Measurements from ENCODE around the gene KDM5A.
"Not testable (repeated sequence)": the region's sequence is repeated elsewhere in the genome, so short reads cannot be mapped to it uniquely, and the experiment has no call there.

KDM5A gene

DNA sequence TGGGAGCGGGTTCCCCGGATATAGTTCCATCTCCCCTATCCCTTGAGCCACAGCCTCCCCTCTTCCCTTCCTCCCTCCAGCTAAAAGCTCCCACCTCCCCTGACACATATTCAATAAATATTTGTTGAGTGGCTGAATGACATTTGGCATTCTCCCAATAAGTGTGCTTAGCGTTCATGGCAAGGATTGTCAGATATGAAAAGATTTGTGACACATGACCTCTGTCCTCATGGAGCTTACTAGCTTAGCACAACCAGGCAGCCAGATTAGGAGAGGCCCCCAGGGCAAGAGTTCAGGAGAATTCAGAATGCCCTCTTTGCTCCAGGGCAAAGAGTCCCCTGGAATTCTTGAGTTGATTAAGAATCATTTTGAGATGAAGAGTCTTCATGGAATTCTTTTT, 152.7 kb downstream of the KDM5A start:
- no peak overlapping the region for H3K27ac ChIP-seq (ENCODE audit: low read depth, low read length)
- no peaks in the 10 kb centered on the region for H3K27me3 ChIP-seq (ENCODE audit: control insufficient read depth in 1 of 2, insufficient read depth in 2 of 2, low read length in 2 of 2)
- H3K9me3 ChIP-seq (ENCODE audit: low read length) = no peaks in the 10 kb centered on the region
- no peaks in the 10 kb centered on the region for H3K36me3 ChIP-seq (ENCODE audit: insufficient read depth, low read length)
- no peak overlapping the region for H3K9ac ChIP-seq (ENCODE audit: low read length)
- H3K4me1 ChIP-seq (ENCODE audit: insufficient read depth, low read length) = no peaks in the 10 kb centered on the region
- H3K4me3 ChIP-seq (ENCODE audit: low read depth in 1 of 2, low read length in 2 of 2) = no peak overlapping the region

DNA sequence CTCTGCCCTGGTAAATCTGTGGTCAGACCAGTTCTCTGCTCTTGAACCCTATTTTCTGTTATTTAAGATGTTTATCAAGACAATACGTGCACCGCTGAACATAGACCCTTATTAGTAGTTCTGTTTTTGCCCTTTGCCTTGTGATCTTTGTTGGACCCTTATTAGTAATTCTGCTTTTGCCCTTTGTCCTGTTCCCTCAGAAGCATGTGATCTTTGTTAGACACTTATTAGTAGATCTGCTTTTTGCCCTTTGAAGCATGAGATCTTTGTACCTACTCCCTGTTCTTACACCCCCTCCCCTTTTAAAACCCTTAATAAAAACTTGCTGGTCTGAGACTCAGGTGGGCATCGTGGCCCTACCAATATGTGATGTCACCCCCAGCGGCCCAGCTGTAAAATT, 153.2 kb downstream of the KDM5A start:
- not testable (repeated sequence) for H3K27me3 ChIP-seq (ENCODE audit: control insufficient read depth in 1 of 2, insufficient read depth in 2 of 2, low read length in 2 of 2); H3K9me3 ChIP-seq (ENCODE audit: low read length); H3K4me3 ChIP-seq (ENCODE audit: low read depth in 1 of 2, low read length in 2 of 2); H3K36me3 ChIP-seq (ENCODE audit: insufficient read depth, low read length); H3K27ac ChIP-seq (ENCODE audit: low read depth, low read length); H3K9ac ChIP-seq (ENCODE audit: low read length); H3K4me1 ChIP-seq (ENCODE audit: insufficient read depth, low read length)

DNA sequence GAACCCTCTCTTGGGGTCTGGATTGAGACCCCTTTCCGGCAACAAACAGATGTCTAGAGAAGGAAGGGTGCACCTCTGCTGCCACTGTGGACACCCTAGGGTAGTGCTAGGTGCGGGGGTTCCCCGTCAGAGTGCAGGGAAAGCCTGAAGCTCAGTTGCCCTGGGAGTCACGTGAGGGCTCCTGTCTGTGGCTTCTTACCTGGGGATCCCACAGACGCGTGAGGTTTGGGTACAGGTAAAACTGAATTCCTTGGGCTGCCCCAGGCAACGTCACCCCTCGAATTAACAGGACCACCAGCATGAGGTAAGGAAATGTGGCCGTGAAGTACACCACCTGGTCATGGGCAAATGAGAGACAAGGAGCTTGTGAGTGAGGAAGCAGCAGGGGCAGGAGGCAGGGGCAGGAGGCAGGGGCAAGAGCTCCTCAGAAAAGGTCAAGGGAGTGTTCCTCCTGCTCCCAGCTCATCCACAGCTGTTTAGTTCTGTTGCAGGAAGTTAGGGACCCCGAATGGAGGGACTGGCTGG, 154.2 kb downstream of the KDM5A start:
- Histone ChIP-seq H3K27me3 (ENCODE audit: control insufficient read depth in 1 of 2, insufficient read depth in 2 of 2, low read length in 2 of 2) (no peaks in the 10 kb centered on the region), H3K27ac (ENCODE audit: low read depth, low read length) (no peak overlapping the region), H3K9me3 (ENCODE audit: low read length) (no peaks in the 10 kb centered on the region), H3K4me3 (ENCODE audit: low read depth in 1 of 2, low read length in 2 of 2) (no peak overlapping the region), H3K36me3 (ENCODE audit: insufficient read depth, low read length) (no peaks in the 10 kb centered on the region), H3K4me1 (ENCODE audit: insufficient read depth, low read length) (no peaks in the 10 kb centered on the region), H3K9ac (ENCODE audit: low read length) (no peak overlapping the region)

- Histone ChIP-seq H3K9ac (ENCODE audit: low read length) (no peak overlapping the region), H3K27ac (ENCODE audit: low read depth, low read length) (no peak overlapping the region), H3K4me3 (ENCODE audit: low read depth in 1 of 2, low read length in 2 of 2) (no peak overlapping the region), H3K9me3 (ENCODE audit: low read length) (no peaks in the 10 kb centered on the region), H3K4me1 (ENCODE audit: insufficient read depth, low read length) (no peaks in the 10 kb centered on the region), H3K36me3 (ENCODE audit: insufficient read depth, low read length) (no peaks in the 10 kb centered on the region), H3K27me3 (ENCODE audit: control insufficient read depth in 1 of 2, insufficient read depth in 2 of 2, low read length in 2 of 2) (no peaks in the 10 kb centered on the region)
Observed at GRCh38 chr12:234019-234418, 155.1 kb downstream of the KDM5A start.

DNA sequence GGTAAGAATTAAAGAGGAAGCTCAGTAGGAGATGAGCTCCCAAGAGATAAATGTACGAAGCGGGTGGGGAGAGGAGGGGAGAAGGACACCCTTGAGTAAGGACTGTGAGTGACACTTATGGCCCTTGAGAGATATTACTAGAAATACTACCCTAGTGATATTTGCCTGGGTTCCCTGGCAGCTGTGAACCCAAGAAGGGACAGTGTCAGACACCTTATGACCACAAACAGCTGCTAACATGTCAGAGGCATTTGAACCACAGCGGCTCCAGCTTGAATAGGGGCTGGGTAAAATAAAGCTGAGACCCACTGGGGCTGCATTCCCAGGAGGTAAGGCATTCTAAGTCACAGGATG, 155.5 kb downstream of the KDM5A start:
- Histone ChIP-seq H3K36me3 (ENCODE audit: insufficient read depth, low read length) (no peaks in the 10 kb centered on the region), H3K27ac (ENCODE audit: low read depth, low read length) (no peak overlapping the region), H3K9me3 (ENCODE audit: low read length) (no peaks in the 10 kb centered on the region), H3K4me3 (ENCODE audit: low read depth in 1 of 2, low read length in 2 of 2) (no peak overlapping the region), H3K27me3 (ENCODE audit: control insufficient read depth in 1 of 2, insufficient read depth in 2 of 2, low read length in 2 of 2) (no peaks in the 10 kb centered on the region), H3K4me1 (ENCODE audit: insufficient read depth, low read length) (no peaks in the 10 kb centered on the region), H3K9ac (ENCODE audit: low read length) (no peak overlapping the region)

DNA sequence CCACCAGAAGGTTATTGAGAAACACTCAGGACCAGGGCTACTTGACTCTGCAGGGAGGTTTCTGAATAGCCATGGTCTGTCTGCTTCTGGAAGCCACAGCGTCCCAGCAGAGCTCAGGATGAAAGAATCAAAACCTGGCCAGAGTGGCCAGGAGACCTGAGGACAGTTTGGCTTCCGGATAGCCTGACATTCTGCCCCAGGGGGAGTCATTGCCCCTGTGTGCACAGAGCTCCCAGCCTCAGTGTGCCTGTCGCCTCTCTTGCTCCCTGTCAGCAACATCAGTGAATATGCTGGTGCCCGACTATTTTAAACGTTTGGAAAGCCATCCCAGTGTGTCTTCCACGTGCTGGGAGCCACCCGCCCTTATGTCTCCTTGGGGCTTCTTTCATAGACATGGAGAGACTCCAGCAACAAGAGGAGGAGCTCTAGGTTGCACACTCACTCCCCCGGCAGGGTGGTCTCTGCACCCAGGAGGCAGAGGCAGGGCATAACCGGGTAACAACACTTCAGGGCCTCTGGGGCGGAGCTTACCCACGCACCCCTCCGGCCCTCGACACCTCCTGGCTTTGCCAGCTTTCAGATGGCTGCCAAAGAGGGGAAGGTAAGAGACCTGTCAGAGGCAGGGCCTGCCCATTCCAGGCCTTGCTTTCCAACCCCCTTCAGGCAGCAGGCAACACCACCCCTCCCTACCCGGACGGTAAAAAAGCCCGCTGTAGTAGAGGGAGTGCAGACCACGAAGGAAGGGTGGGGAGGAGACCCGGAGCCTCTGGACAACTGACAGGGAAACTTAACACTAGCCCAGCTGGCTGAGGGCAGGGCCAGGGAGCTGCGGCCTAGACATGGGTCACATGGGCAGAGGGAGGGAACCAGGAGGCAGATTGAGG, 156.1 kb downstream of the KDM5A start:
- Histone ChIP-seq H3K9me3 (ENCODE audit: low read length) (no peaks in the 10 kb centered on the region), H3K27me3 (ENCODE audit: control insufficient read depth in 1 of 2, insufficient read depth in 2 of 2, low read length in 2 of 2) (no peaks in the 10 kb centered on the region), H3K4me3 (ENCODE audit: low read depth in 1 of 2, low read length in 2 of 2) (no peak overlapping the region), H3K36me3 (ENCODE audit: insufficient read depth, low read length) (no peaks in the 10 kb centered on the region), H3K4me1 (ENCODE audit: insufficient read depth, low read length) (no peaks in the 10 kb centered on the region), H3K9ac (ENCODE audit: low read length) (no peak overlapping the region), H3K27ac (ENCODE audit: low read depth, low read length) (no peak overlapping the region)

DNA sequence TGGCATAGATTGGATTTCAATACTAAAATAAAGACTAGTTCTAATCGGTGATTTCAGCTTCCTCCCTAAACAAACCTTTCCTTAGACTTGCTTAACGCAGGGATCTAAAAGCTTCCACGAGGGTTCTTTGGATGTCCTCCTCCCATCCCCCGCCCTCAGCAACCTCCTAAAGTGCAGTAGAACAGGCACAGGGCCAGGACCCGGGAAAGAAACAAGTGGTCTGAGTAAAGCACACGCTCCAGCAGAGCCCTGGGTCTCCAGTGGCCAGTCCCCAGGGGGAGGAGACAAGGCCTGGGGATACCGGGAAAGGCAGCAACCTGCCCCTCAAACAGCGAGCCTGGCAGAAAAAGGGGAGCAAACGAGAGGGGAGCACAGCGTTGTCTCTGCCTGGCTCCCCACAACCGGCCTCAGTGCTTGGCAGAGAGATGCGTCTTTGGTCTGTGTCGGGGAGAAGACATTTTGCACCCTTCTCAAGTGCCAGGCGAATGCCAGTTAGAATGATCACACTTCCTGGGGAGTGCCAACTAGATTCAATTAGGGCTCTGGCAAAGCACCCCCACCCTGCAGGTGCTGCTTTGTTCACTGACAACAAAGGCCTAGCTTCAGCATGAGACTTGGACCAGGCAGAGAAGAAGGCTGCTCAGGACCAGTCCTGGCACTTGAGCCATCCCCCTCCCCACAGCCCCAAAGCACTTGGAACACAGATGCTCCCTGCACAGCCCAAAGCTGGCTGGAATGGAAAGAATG, 158.0 kb downstream of the KDM5A start:
- H3K27me3 ChIP-seq (ENCODE audit: control insufficient read depth in 1 of 2, insufficient read depth in 2 of 2, low read length in 2 of 2) = peaks cover 0 to 4% of the 10 kb centered on the region in 2 donors
- H3K4me1 ChIP-seq (ENCODE audit: insufficient read depth, low read length) = no peaks in the 10 kb centered on the region
- H3K36me3 ChIP-seq (ENCODE audit: insufficient read depth, low read length) = no peaks in the 10 kb centered on the region
- H3K9ac ChIP-seq (ENCODE audit: low read length) = no peak overlapping the region
- no peak overlapping the region for H3K4me3 ChIP-seq (ENCODE audit: low read depth in 1 of 2, low read length in 2 of 2)
- no peak overlapping the region for H3K27ac ChIP-seq (ENCODE audit: low read depth, low read length)
- H3K9me3 ChIP-seq (ENCODE audit: low read length) = no peaks in the 10 kb centered on the region
